GM19463 (cell line): ENCODE measurements around the gene CAMTA1.

Source experiments
- ATAC-seq: cut with Tn5 transposase; IDR thresholded peaks from one replicate; pipeline ENCODE4 v1.9.1; 2021; ENCODE audit warnings: mild to moderate bottlenecking, moderate library complexity; ENCODE audit not compliant: unreplicated experiment

Gene CAMTA1

GRCh38 chr1:6996866-6997265 is 211.6 kb downstream of the CAMTA1 start:
- no peak for ATAC-seq

- ATAC-seq = no peak
Measured at GRCh38 chr1:6998267-6998666, 213.0 kb downstream of the CAMTA1 start.

GRCh38 chr1:6999826-7000225 is 214.6 kb downstream of the CAMTA1 start:
- no peak for ATAC-seq

- no peak for ATAC-seq
Measured at GRCh38 chr1:7000720-7001119, 215.5 kb downstream of the CAMTA1 start.

- no peak for ATAC-seq
Measured at GRCh38 chr1:7002728-7003127, 217.5 kb downstream of the CAMTA1 start.

GRCh38 chr1:7003676-7004075 is 218.4 kb downstream of the CAMTA1 start:
- no peak for ATAC-seq

- no peak for ATAC-seq
Measured at GRCh38 chr1:7004181-7004580, 218.9 kb downstream of the CAMTA1 start.

GRCh38 chr1:7005762-7006161 is 220.5 kb downstream of the CAMTA1 start:
- no peak for ATAC-seq

- ATAC-seq = no peak
Measured at GRCh38 chr1:7006996-7007871, 222.0 kb downstream of the CAMTA1 start.

- ATAC-seq = no peak
Measured at GRCh38 chr1:7007902-7008301, 222.6 kb downstream of the CAMTA1 start.

GRCh38 chr1:7008331-7008730 is 223.1 kb downstream of the CAMTA1 start:
- no peak for ATAC-seq

- no peak for ATAC-seq
Measured at GRCh38 chr1:7008975-7009740, 223.9 kb downstream of the CAMTA1 start.

- ATAC-seq = no peak
Measured at GRCh38 chr1:7009741-7010525, 224.7 kb downstream of the CAMTA1 start.

- ATAC-seq = no peak
Measured at GRCh38 chr1:7010534-7011200, 225.4 kb downstream of the CAMTA1 start.

GRCh38 chr1:7011826-7012225 is 226.6 kb downstream of the CAMTA1 start:
- no peak for ATAC-seq

GRCh38 chr1:7012461-7012924 is 227.2 kb downstream of the CAMTA1 start:
- no peak for ATAC-seq

- no peak for ATAC-seq
Measured at GRCh38 chr1:7013833-7014639, 228.8 kb downstream of the CAMTA1 start.

GRCh38 chr1:7014640-7014930 is 229.3 kb downstream of the CAMTA1 start:
- ATAC-seq = no peak

GRCh38 chr1:7015022-7015421 is 229.8 kb downstream of the CAMTA1 start:
- ATAC-seq = no peak

- no peak for ATAC-seq
Measured at GRCh38 chr1:7018351-7018750, 233.1 kb downstream of the CAMTA1 start.
